ENCODE measurements around the gene ADAMTS14. TPM values are rescaled to one million over a fixed set of nuclear protein-coding genes. Genes with fewer than 3 reads are reported as not detected.

The ADAMTS14 gene
- polyA plus RNA-seq, 3 donors = 0.05 TPM; not detected in 2

DNA sequence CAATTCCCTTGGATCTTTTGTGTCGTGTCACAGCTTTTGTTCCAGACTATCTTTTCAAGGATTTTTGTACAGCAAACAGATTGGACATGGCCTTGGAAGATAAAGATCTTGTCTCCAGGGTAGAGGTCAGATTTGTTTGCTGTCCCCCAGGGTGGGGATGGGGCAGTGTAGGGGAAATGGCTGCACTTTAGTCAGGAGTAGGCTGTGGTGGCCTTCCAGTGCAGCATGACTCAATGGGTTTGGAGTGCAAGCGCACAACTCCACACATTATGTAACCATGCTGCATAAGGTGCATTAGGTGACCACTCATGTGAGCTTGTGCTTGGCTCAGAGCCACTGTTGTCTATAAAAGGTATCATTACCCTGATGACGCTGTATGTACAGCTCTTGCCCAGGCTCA, 23.9 kb upstream of the ADAMTS14 start:
- TF ChIP-seq, protein P1, sequence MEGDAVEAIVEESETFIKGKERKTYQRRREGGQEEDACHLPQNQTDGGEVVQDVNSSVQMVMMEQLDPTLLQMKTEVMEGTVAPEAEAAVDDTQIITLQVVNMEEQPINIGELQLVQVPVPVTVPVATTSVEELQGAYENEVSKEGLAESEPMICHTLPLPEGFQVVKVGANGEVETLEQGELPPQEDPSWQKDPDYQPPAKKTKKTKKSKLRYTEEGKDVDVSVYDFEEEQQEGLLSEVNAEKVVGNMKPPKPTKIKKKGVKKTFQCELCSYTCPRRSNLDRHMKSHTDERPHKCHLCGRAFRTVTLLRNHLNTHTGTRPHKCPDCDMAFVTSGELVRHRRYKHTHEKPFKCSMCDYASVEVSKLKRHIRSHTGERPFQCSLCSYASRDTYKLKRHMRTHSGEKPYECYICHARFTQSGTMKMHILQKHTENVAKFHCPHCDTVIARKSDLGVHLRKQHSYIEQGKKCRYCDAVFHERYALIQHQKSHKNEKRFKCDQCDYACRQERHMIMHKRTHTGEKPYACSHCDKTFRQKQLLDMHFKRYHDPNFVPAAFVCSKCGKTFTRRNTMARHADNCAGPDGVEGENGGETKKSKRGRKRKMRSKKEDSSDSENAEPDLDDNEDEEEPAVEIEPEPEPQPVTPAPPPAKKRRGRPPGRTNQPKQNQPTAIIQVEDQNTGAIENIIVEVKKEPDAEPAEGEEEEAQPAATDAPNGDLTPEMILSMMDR (IDR thresholded peaks at IDR 0.05) = no peak
- Histone ChIP-seq H3K79me2 (ENCODE audit: insufficient read depth, low read length) (no peaks in the 10 kb centered on the region), H3K27ac (ENCODE audit: low read depth in 1 of 2, low read length in 2 of 2) (no peak overlapping the region), H2AFZ (ENCODE audit: insufficient read depth, low read depth, low read length, poor library complexity, severe bottlenecking) (no peak overlapping the region), H3K4me1 (ENCODE audit: control insufficient read depth in 1 of 2, insufficient read depth in 2 of 2, low read length in 2 of 2) (no peaks in the 10 kb centered on the region), H3K27me3 (ENCODE audit: control insufficient read depth in 2 of 2, insufficient read depth in 2 of 2, low read length in 2 of 2) (no peaks in the 10 kb centered on the region), H3K4me2 (replicated peaks; ENCODE audit: extremely low read depth, low read length, poor library complexity, severe bottlenecking) (no peak overlapping the region), H3K36me3 (replicated peaks in 1 of 2; ENCODE audit: control insufficient read depth in 1 of 2, insufficient read depth in 2 of 2, low read length in 2 of 2) (no peaks in the 10 kb centered on the region), H4K20me1 (ENCODE audit: insufficient read depth, low read length) (no peaks in the 10 kb centered on the region), H3K9ac (ENCODE audit: insufficient read depth, low read length, poor library complexity, severe bottlenecking) (no peak overlapping the region), H3K4me3 (replicated peaks in 1 of 3; ENCODE audit: low read depth in 2 of 3, low read length in 3 of 3) (no peak overlapping the region), H3K9me3 (replicated peaks in 1 of 2; ENCODE audit: control insufficient read depth in 1 of 2, insufficient read depth in 1 of 2, low read length in 2 of 2) (peaks cover 39 to 59% of the 10 kb centered on the region in 2 donors)
- peaks cover 17 to 46% (median 37%) of the 10 kb centered on the region in 7 donors for H3K9me3 Mint-ChIP-seq
- no peaks in the 10 kb centered on the region for H3K36me3 Mint-ChIP-seq
- intact Hi-C loops (cut with micrococcal nuclease) = no loop called here
- no peak overlapping the region for H3K27ac Mint-ChIP-seq
- WGBS (ENCODE audit: insufficient coverage) = 100% methylated on average over 2 of the region's 3 CpGs
- H3K27me3 Mint-ChIP-seq (ENCODE audit: low read depth in 3 of 3) = peaks cover 0 to 2% (median 1%) of the 10 kb centered on the region in 3 donors
- H3K4me3 Mint-ChIP-seq = no peak overlapping the region
- no peaks in the 10 kb centered on the region for H3K4me1 Mint-ChIP-seq
- DNase-seq = no peak

DNA sequence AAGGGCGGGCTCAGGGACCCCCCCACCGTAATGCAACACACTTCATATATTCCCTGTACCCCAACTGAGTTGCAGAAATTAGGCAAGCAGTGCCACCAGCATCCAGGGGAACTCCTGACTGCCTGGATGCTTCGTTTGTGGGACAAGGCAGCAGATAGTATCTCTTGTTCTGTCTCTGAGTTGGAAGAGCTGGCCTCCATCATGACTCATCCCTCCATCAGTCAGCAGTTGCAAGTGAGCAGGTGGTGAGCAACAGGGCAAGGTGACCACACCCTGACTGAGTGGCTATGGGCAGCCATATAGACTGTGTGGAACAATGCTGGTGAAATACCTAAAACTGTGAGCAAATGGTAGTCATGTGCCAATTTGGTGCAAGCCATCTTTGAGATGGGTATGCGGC, 22.8 kb upstream of the ADAMTS14 start:
- peaks cover 39 to 59% of the 10 kb centered on the region in 2 donors for H3K9me3 ChIP-seq (replicated peaks in 1 of 2; ENCODE audit: control insufficient read depth in 1 of 2, insufficient read depth in 1 of 2, low read length in 2 of 2)
- Mint-ChIP-seq H3K4me3 (no peak overlapping the region), H3K4me1 (no peaks in the 10 kb centered on the region), H3K27ac (no peak overlapping the region), H3K9me3 (peaks cover 17 to 48% (median 37%) of the 10 kb centered on the region in 7 donors), H3K36me3 (no peaks in the 10 kb centered on the region), H3K27me3 (ENCODE audit: low read depth in 3 of 3) (peaks cover 0 to 2% (median 1%) of the 10 kb centered on the region in 3 donors)
- DNase-seq = no peak
- no peak overlapping the region for H3K27ac ChIP-seq (ENCODE audit: low read depth in 1 of 2, low read length in 2 of 2)
- no peaks in the 10 kb centered on the region for H4K20me1 ChIP-seq (ENCODE audit: insufficient read depth, low read length)
- no peaks in the 10 kb centered on the region for H3K4me1 ChIP-seq (ENCODE audit: control insufficient read depth in 1 of 2, insufficient read depth in 2 of 2, low read length in 2 of 2)
- no peak overlapping the region for H3K9ac ChIP-seq (ENCODE audit: insufficient read depth, low read length, poor library complexity, severe bottlenecking)
- H3K4me3 ChIP-seq (replicated peaks in 1 of 3; ENCODE audit: low read depth in 2 of 3, low read length in 3 of 3) = no peak overlapping the region
- intact Hi-C loops (cut with micrococcal nuclease) = no loop called here
- no peaks in the 10 kb centered on the region for H3K27me3 ChIP-seq (ENCODE audit: control insufficient read depth in 2 of 2, insufficient read depth in 2 of 2, low read length in 2 of 2)
- no peak overlapping the region for H3K4me2 ChIP-seq (replicated peaks; ENCODE audit: extremely low read depth, low read length, poor library complexity, severe bottlenecking)
- WGBS (ENCODE audit: insufficient coverage) = 100% methylated on average over 4 of the region's 4 CpGs
- H3K36me3 ChIP-seq (replicated peaks in 1 of 2; ENCODE audit: control insufficient read depth in 1 of 2, insufficient read depth in 2 of 2, low read length in 2 of 2) = no peaks in the 10 kb centered on the region
- TF ChIP-seq, protein P1 (IDR thresholded peaks at IDR 0.05) = no peak
- H3K79me2 ChIP-seq (ENCODE audit: insufficient read depth, low read length) = no peaks in the 10 kb centered on the region
- H2AFZ ChIP-seq (ENCODE audit: insufficient read depth, low read depth, low read length, poor library complexity, severe bottlenecking) = no peak overlapping the region
